ENCODE data around the gene ZNF860.
A peak's percentile ranks its signal among the peaks of the same experiment; 100 is the strongest.
"Not testable (repeated sequence)": the region's sequence is repeated elsewhere in the genome, so short reads cannot be mapped to it uniquely, and the experiment has no call there.

ZNF860 gene

GRCh38 chr3:31997500-31997899 is 15.9 kb downstream of the ZNF860 start:
- DNase-seq (ENCODE audit: low spot score): no peak

GRCh38 chr3:31999907-32000439 is 18.4 kb downstream of the ZNF860 start:
- DNase-seq (ENCODE audit: low spot score): no peak

GRCh38 chr3:32000877-32001276 is 19.3 kb downstream of the ZNF860 start:
- no peak for DNase-seq (ENCODE audit: low spot score)

GRCh38 chr3:32002561-32003368 is 21.2 kb downstream of the ZNF860 start:
- DNase-seq (ENCODE audit: low spot score): no peak

GRCh38 chr3:32003380-32003779 is 21.8 kb downstream of the ZNF860 start:
- no peak for DNase-seq (ENCODE audit: low spot score)

GRCh38 chr3:32004113-32004765 is 22.7 kb downstream of the ZNF860 start:
- DNase-seq (ENCODE audit: low spot score): no peak

- no peak for DNase-seq (ENCODE audit: low spot score)
Observed at GRCh38 chr3:32009101-32009500, 27.6 kb downstream of the ZNF860 start.

- DNase-seq (ENCODE audit: low spot score): no peak
Observed at GRCh38 chr3:32009957-32010356, 28.4 kb downstream of the ZNF860 start.

- DNase-seq (ENCODE audit: low spot score): not testable (repeated sequence)
Observed at GRCh38 chr3:32010699-32011098, 29.1 kb downstream of the ZNF860 start.

GRCh38 chr3:32015638-32016037 is 34.1 kb downstream of the ZNF860 start:
- not testable (repeated sequence) for DNase-seq (ENCODE audit: low spot score)

GRCh38 chr3:32017286-32017685 is 35.7 kb downstream of the ZNF860 start:
- no peak for DNase-seq (ENCODE audit: low spot score)

- DNase-seq (ENCODE audit: low spot score): peak; percentile 39
Observed at GRCh38 chr3:32018757-32019564, 37.4 kb downstream of the ZNF860 start.

- DNase-seq (ENCODE audit: low spot score): no peak
Observed at GRCh38 chr3:32021155-32021554, 39.6 kb downstream of the ZNF860 start.

- no peak for DNase-seq (ENCODE audit: low spot score)
Observed at GRCh38 chr3:32021748-32022147, 40.2 kb downstream of the ZNF860 start.

GRCh38 chr3:32022947-32023346 is 41.4 kb downstream of the ZNF860 start:
- no peak for DNase-seq (ENCODE audit: low spot score)

- DNase-seq (ENCODE audit: low spot score): no peak
Observed at GRCh38 chr3:32026593-32026992, 45.0 kb downstream of the ZNF860 start.

- DNase-seq (ENCODE audit: low spot score): no peak
Observed at GRCh38 chr3:32037932-32038267, 56.4 kb downstream of the ZNF860 start.

GRCh38 chr3:32041316-32041715 is 59.8 kb downstream of the ZNF860 start:
- DNase-seq (ENCODE audit: low spot score): no peak
